HepG2 (cell line): Measurements from ENCODE around the gene MIPEP. TPM values are rescaled to one million over a fixed set of nuclear protein-coding genes. Genes with fewer than 3 reads are reported as not detected.
A peak's percentile ranks its signal among the peaks of the same experiment; 100 is the strongest.

Experiments used
- ATAC-seq: fragments of 200-7000 bp; cut with Tn5 transposase; 3 replicates; pipeline ENCODE4 v1.9.1; 2020; ENCODE audit warnings: mild to moderate bottlenecking, moderate library complexity
- Bru-seq: library from RNA; stranded (reverse); fragments of 400-500 nt; gene quantifications from one replicate; lab custom pipeline; 2021; lab: Mats Ljungman, UMichigan
- BruChase-seq, 2 experiments: library from RNA; stranded (reverse); fragments of 400-500 nt; gene quantifications; one replicate each; lab custom pipeline; 2021; lab: Mats Ljungman, UMichigan
- BruUV-seq: library from RNA; stranded (reverse); fragments of 400-500 nt; replicated peaks from 2 replicates; lab custom pipeline; 2021; lab: Mats Ljungman, UMichigan
- CTCF ChIA-PET: fragments of 300-600 bp; formaldehyde crosslinking; extraction: SDS; loops from one replicate; lab custom pipeline; 2021; ENCODE audit warnings: low total read pairs, inconsistent platforms, low intra/inter-chr PET ratio; lab: Yijun Ruan, JAX
- POLR2A ChIA-PET: fragments of 350-600 bp; sonication (Branson Sonifier 250); formaldehyde crosslinking; loops from one replicate; lab custom pipeline; 2020; ENCODE audit warnings: antibody characterized with exemption, inconsistent platforms; lab: Yijun Ruan, JAX
- DNase-seq: peaks from one replicate; pipeline ENCODE4 v3.0.0-alpha.2; 2015; ENCODE audit warnings: low spot score
- FAIRE-seq: peaks from 3 replicates; lab custom pipeline; 2011; peaks lifted over from hg19 to GRCh38; lab: Jason Lieb, UNC
- H2AFZ ChIP-seq: one replicate; pipeline ENCODE4 v1.6.1; 2011; ENCODE audit warnings: low read length, inconsistent platforms
- H3K27ac ChIP-seq: fragments of 300-600 bp; 3 replicates; pipeline ENCODE4 v1.8.0; 2011; ENCODE audit warnings: mixed run types, mild to moderate bottlenecking, mixed read lengths, low read length, inconsistent platforms; ENCODE audit not compliant: insufficient read depth; ENCODE audit errors: extremely low read length
- H3K27me3 ChIP-seq, 2 experiments: fragments of 200-600 bp in 1 of 2; 2 replicates in 1 of 2; 3 replicates in 1 of 2; pipeline versions ENCODE4 v1.6.0 to v1.8.0; 2011; ENCODE audit warnings: low read length in 2 of 2, mild to moderate bottlenecking in 2 of 2, moderate library complexity in 2 of 2, inconsistent platforms in 1 of 2; ENCODE audit not compliant: insufficient read depth in 2 of 2, control insufficient read depth in 1 of 2
- H3K36me3 ChIP-seq, 2 experiments: fragments of 200-600 bp in 1 of 2; replicated peaks in 1 of 2; 2 replicates in 1 of 2; 3 replicates in 1 of 2; pipeline versions ENCODE4 v1.5.1 to v1.8.0; 2011; ENCODE audit warnings: low read length in 2 of 2, inconsistent platforms in 1 of 2; ENCODE audit not compliant: insufficient read depth in 2 of 2, control insufficient read depth in 1 of 2
- H3K4me1 ChIP-seq: 2 replicates; pipeline ENCODE4 v1.5.1; 2012; ENCODE audit warnings: low read length, inconsistent platforms; ENCODE audit not compliant: insufficient read depth
- H3K4me2 ChIP-seq: 2 replicates; pipeline ENCODE4 v1.6.0; 2011; ENCODE audit warnings: low read depth, low read length, inconsistent platforms
- H3K4me3 ChIP-seq, 3 experiments: fragments of 200-600 bp in 1 of 3; sonication (generic), shearing (Covaris generic) in 1 of 3; replicated peaks in 1 of 3; 2 replicates each; pipeline ENCODE4 v1.5.1; 2011 to 2016; ENCODE audit warnings: low read length in 3 of 3, inconsistent platforms in 2 of 3, low read depth in 2 of 3, mild to moderate bottlenecking in 2 of 3, control low read depth in 1 of 3, mixed read lengths in 1 of 3; ENCODE audit not compliant: insufficient read depth in 1 of 3
- H3K79me2 ChIP-seq: one replicate; pipeline ENCODE4 v1.6.1; 2011; ENCODE audit warnings: low read length, inconsistent platforms; ENCODE audit not compliant: insufficient read depth
- H3K9ac ChIP-seq: 2 replicates; pipeline ENCODE4 v1.6.0; 2011; ENCODE audit warnings: mild to moderate bottlenecking, low read depth, low read length, inconsistent platforms; ENCODE audit not compliant: insufficient read depth
- H3K9me3 ChIP-seq: 2 replicates; pipeline ENCODE4 v1.5.1; 2012; ENCODE audit warnings: mild to moderate bottlenecking, low read length
- H4K20me1 ChIP-seq: 2 replicates; pipeline ENCODE4 v1.6.0; 2011; ENCODE audit warnings: inconsistent platforms, mild to moderate bottlenecking, low read length, moderate library complexity; ENCODE audit not compliant: insufficient read depth
- CREB1 ChIP-seq, 2 experiments: fragments of 450-650 bp in 1 of 2; IDR thresholded peaks; 2 replicates each; pipeline ENCODE4 v1.6.1; 2016 to 2017; ENCODE audit warnings: control low read depth in 1 of 2, mild to moderate bottlenecking in 1 of 2, missing compliant biosample characterization in 1 of 2, missing genetic modification characterization in 1 of 2
- KDM2A ChIP-seq: sonication (generic); formaldehyde crosslinking; IDR thresholded peaks from 2 replicates; pipeline ENCODE4 v1.4.0; 2020; ENCODE audit warnings: low read depth, missing genetic modification reagents, borderline replicate concordance
- KLF16 ChIP-seq, 2 experiments: sonication (generic) in 1 of 2; formaldehyde crosslinking in 1 of 2; IDR thresholded peaks; 2 replicates each; pipeline versions ENCODE4 v1.6.1 to v1.8.0; 2016 to 2023; ENCODE audit warnings: missing genetic modification reagents in 2 of 2, missing compliant biosample characterization in 1 of 2
- KMT2A ChIP-seq: sonication (generic); formaldehyde crosslinking; IDR thresholded peaks from 2 replicates; pipeline ENCODE4 v1.4.0; 2020; ENCODE audit warnings: missing genetic modification reagents
- MTA3 ChIP-seq: sonication (generic); formaldehyde crosslinking; IDR thresholded peaks from 2 replicates; pipeline ENCODE4 v1.4.0; 2020; ENCODE audit warnings: missing genetic modification reagents
- TP53 ChIP-seq: sonication (generic); formaldehyde crosslinking; conservative IDR thresholded peaks from 2 replicates; pipeline ENCODE4 v1.4.0; 2020; ENCODE audit warnings: missing genetic modification reagents
- ZKSCAN8 ChIP-seq: IDR thresholded peaks from 2 replicates; pipeline ENCODE4 v1.6.1; 2016; ENCODE audit warnings: borderline replicate concordance, missing genetic modification reagents, missing compliant biosample characterization
- ZNF768 ChIP-seq: sonication (generic); formaldehyde crosslinking; IDR thresholded peaks from 2 replicates; pipeline ENCODE4 v1.4.0; 2020; ENCODE audit warnings: missing genetic modification reagents
- ZNF782 ChIP-seq: sonication (generic); formaldehyde crosslinking; IDR thresholded peaks from 2 replicates; pipeline ENCODE4 v1.4.0; 2020; ENCODE audit warnings: missing genetic modification reagents, mild to moderate bottlenecking, borderline replicate concordance
- WGBS: methylation state at CpG from one replicate; pipeline ENCODE4 v1.1.6; 2017; ENCODE audit warnings: low lambda C conversion rate; 5-methylcytosine and 5-hydroxymethylcytosine counted together
- in situ Hi-C: cut with HindIII; loops from 2 replicates; pipeline ENCODE4 v1.10.0; 2017; ENCODE audit warnings: low pct_unique_long_range_greater_than_20kb; ENCODE audit not compliant: extremely low pct_ligation_motif_present
- intact Hi-C: fragments of 100-400 bp; cut with micrococcal nuclease; formaldehyde crosslinking; loops from one replicate; pipeline ENCODE4 v1.10.0; 2022; ENCODE audit not compliant: unreplicated experiment
- long read RNA-seq, 2 experiments: library from RNA in 1 of 2; library from polyadenylated mRNA in 1 of 2; stranded (forward) in 1 of 2; unstranded in 1 of 2; transcript quantifications; one replicate each; pipeline ENCODE4 v2.0.0, GENCODE V29; 2019 to 2022
- polyA minus RNA-seq, 3 experiments: library from RNA; depleted of rRNA, polyadenylated mRNA; stranded (reverse); fragments of >200 nt; gene quantifications; 2 replicates each; pipeline ENCODE4 v1.2.3, GENCODE V29; 2011; ENCODE audit warnings: low replicate concordance in 1 of 3
- polyA plus RNA-seq, 8 experiments: library from polyadenylated mRNA; depleted of rRNA in 3 of 8; stranded (reverse) in 7 of 8; unstranded in 1 of 8; fragments of >200 nt; fragmentation: Illumina TruSeq in 4 of 8; extraction: Trizol in 4 of 8; gene quantifications; 2 replicates each; pipeline versions ENCODE4 v1.2.1 to v1.2.3, GENCODE V29; 2011 to 2016; ENCODE audit warnings: low read depth in 4 of 8, missing spikeins in 1 of 8, mixed read lengths in 1 of 8; ENCODE audit not compliant: insufficient read depth in 1 of 8
- total RNA-seq, 5 experiments: library from RNA; depleted of rRNA; stranded (reverse); fragments of >200 nt; fragmentation: Illumina TruSeq; extraction: Trizol; gene quantifications; 2 replicates each; pipeline ENCODE4 v1.2.3, GENCODE V29; 2016; ENCODE audit warnings: low read depth in 1 of 5
- TF ChIP-seq, protein P1 (sequence below): sonication (generic); formaldehyde crosslinking; IDR thresholded peaks from 2 replicates; pipeline ENCODE4 v1.5.1; 2020; ENCODE audit warnings: mild to moderate bottlenecking, missing genetic modification reagents, moderate library complexity

MIPEP gene
- 24.1 and 24.7 TPM in 2 replicates for total RNA-seq (2016; rRNA removed; fragmentation: Illumina TruSeq; extraction: Trizol)
- 3.5 and 6.8 TPM in 2 replicates for total RNA-seq (2016; cell fraction: cytosol; rRNA removed; fragmentation: Illumina TruSeq; extraction: Trizol; ENCODE audit: low read depth)
- total RNA-seq (2016; cell fraction: insoluble cytoplasmic fraction; rRNA removed; fragmentation: Illumina TruSeq; extraction: Trizol) = 23.4 and 25.6 TPM in 2 replicates
- total RNA-seq (2016; cell fraction: membrane; rRNA removed; fragmentation: Illumina TruSeq; extraction: Trizol) = 8.2 and 8.4 TPM in 2 replicates
- total RNA-seq (2016; cell fraction: nucleus; rRNA removed; fragmentation: Illumina TruSeq; extraction: Trizol) = 15.7 and 20.3 TPM in 2 replicates
- polyA plus RNA-seq (2011; rRNA removed) = 7.7 and 9.3 TPM in 2 replicates
- 7.3 TPM in 2 replicates for polyA plus RNA-seq (2011; cell fraction: cytosol; rRNA removed)
- 3.5 and 4.1 TPM in 2 replicates for polyA plus RNA-seq (2011; cell fraction: nucleus; rRNA removed)
- 9.7 and 10.8 TPM in 2 replicates for polyA plus RNA-seq (2012)
- 2.5 TPM in 2 replicates for polyA plus RNA-seq (2016; cell fraction: cytosol; fragmentation: Illumina TruSeq; extraction: Trizol; ENCODE audit: low read depth)
- polyA plus RNA-seq (2016; cell fraction: insoluble cytoplasmic fraction; fragmentation: Illumina TruSeq; extraction: Trizol; ENCODE audit: low read depth) = 22.6 and 23.4 TPM in 2 replicates
- polyA plus RNA-seq (2016; cell fraction: membrane; fragmentation: Illumina TruSeq; extraction: Trizol; ENCODE audit: low read depth) = 3.5 and 4.3 TPM in 2 replicates
- 13.4 and 21.6 TPM in 2 replicates for polyA plus RNA-seq (2016; cell fraction: nucleus; fragmentation: Illumina TruSeq; extraction: Trizol; ENCODE audit: insufficient read depth, low read depth)
- 8.4 and 13.7 TPM in 2 replicates for polyA minus RNA-seq (2011; rRNA and poly(A)+ RNA removed; ENCODE audit: low replicate concordance)
- polyA minus RNA-seq (2011; cell fraction: cytosol; rRNA and poly(A)+ RNA removed) = 6.4 and 7.3 TPM in 2 replicates
- polyA minus RNA-seq (2011; cell fraction: nucleus; rRNA and poly(A)+ RNA removed) = 9.8 and 11.5 TPM in 2 replicates
- Bru-seq, nascent RNA = percentile 53 among the genes with signal in this experiment
- percentile 46 among the genes with signal in this experiment for BruChase-seq, experiment 1, labeled RNA remaining after a 6-hour chase
- BruChase-seq, experiment 2, labeled RNA remaining after a 2-hour chase = percentile 47 among the genes with signal in this experiment
- long read RNA-seq, experiment 1, transcript MIPEP-201 (19 exons, 2,400 nt) = major isoform, 18 of 22 reads
- long read RNA-seq, experiment 1, partial matches to known transcripts = 2 of 22 reads
- long read RNA-seq, experiment 1, other reads (novel, unspliced or antisense) = 2 of 22 reads
- long read RNA-seq, experiment 2, transcript MIPEP-201 (19 exons, 2,400 nt) = major isoform, 9 of 12 reads
- long read RNA-seq, experiment 2, partial matches to known transcripts = 2 of 12 reads
- long read RNA-seq, experiment 2, other reads (novel, unspliced or antisense) = 1 of 12 reads

DNA sequence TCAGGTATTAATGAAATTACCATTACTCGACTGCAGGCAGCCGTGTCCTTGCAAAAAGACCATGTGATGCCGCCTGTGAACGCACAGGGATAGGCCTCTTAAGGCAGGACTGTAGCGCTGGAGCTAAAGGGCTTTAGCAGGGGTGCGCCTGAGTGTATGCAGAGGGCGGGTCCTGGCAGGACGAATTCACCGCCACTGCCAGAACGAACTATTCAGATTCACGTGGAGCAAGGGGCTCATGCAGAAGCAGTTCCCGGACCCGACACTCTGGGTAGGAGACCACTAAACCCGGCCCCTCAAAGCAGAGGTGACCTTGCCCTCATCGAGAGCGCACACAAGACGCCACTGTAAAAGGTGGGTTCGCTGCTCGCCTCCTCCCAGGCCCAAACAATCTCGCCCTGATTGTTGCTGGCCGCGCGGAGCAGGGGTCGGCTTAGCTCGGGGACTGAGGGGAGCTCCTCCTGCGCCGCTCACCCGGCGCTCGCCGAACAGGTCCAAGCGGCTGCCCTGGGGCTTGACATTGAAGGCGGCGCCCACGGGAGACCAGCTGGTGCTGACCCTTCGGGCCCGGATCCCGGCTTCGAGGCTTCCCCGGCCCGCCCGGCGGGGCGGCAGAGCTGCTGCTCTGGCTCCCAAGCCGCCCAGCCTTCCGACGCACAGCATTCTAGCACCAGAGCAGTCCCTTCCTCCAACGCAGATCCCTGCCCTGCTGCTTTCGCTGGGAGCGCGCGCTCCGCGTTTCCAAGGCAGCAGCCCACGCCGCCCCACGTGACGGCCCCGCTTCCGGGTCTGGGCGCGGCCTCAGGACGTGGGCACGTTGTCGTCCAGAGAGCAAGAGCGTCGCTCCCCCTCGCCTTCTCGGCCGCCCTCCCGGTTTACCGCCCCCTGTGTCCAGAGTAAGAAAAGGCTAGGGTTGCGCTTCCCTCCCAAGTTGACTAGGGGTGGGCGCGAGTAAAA is at the start of gene MIPEP:
Gene MIPEP (minus strand): TSS at position 743 of the 957 bp plus-strand sequence. CDS start 80 bp downstream, at position 663.
- WGBS = under 1% methylated on average over 24 of the region's 75 CpGs
- TF ChIP-seq KMT2A (peak; percentile 91), ZNF768 (CRISPR knock-in tag) (peak; percentile 59; the same call in 1 of the 2 replicates), ZNF782 (CRISPR knock-in tag) (peak; percentile 57; the same call in 1 of the 2 replicates), CREB1 (IDR thresholded peaks at IDR 0.05) (peak; percentile 66), CREB1 (CRISPR knock-in tag; IDR thresholded peaks at IDR 0.05) (peak; percentile 90), TP53 (peak; percentile 25; the same call in 1 of the 2 replicates), MTA3 (CRISPR knock-in tag) (no peak), ZKSCAN8 (CRISPR knock-in tag) (no peak), KDM2A (peak; percentile 95), KLF16 (CRISPR knock-in tag; IDR thresholded peaks at IDR 0.05) (peak in 1 of 2 experiments; percentile 68; a peak in 2 of 4 replicates)
- TF ChIP-seq, protein P1, sequence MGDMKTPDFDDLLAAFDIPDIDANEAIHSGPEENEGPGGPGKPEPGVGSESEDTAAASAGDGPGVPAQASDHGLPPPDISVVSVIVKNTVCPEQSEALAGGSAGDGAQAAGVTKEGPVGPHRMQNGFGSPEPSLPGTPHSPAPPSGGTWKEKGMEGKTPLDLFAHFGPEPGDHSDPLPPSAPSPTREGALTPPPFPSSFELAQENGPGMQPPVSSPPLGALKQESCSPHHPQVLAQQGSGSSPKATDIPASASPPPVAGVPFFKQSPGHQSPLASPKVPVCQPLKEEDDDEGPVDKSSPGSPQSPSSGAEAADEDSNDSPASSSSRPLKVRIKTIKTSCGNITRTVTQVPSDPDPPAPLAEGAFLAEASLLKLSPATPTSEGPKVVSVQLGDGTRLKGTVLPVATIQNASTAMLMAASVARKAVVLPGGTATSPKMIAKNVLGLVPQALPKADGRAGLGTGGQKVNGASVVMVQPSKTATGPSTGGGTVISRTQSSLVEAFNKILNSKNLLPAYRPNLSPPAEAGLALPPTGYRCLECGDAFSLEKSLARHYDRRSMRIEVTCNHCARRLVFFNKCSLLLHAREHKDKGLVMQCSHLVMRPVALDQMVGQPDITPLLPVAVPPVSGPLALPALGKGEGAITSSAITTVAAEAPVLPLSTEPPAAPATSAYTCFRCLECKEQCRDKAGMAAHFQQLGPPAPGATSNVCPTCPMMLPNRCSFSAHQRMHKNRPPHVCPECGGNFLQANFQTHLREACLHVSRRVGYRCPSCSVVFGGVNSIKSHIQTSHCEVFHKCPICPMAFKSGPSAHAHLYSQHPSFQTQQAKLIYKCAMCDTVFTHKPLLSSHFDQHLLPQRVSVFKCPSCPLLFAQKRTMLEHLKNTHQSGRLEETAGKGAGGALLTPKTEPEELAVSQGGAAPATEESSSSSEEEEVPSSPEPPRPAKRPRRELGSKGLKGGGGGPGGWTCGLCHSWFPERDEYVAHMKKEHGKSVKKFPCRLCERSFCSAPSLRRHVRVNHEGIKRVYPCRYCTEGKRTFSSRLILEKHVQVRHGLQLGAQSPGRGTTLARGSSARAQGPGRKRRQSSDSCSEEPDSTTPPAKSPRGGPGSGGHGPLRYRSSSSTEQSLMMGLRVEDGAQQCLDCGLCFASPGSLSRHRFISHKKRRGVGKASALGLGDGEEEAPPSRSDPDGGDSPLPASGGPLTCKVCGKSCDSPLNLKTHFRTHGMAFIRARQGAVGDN (CRISPR knock-in tag) = peak; percentile 83

More for the DNA sequence above, at the start of gene MIPEP:
- H2AFZ ChIP-seq = peak within 1 kb of the TSS; percentile 86
- H3K27me3 ChIP-seq = no peaks in the 10 kb centered on the region; a peak in 1 of 5 replicates
- peak within 1 kb of the TSS; percentile 78 to 100 (median 96) for H3K4me3 ChIP-seq
- H3K4me1 ChIP-seq = peaks cover 35% of the 10 kb centered on the region
- POLR2A ChIA-PET = no interaction called here
- in situ Hi-C loops (loop anchor here (25.0 kb wide), 1 partner anchor 302 kb away; no protein-coding TSS in a partner anchor), intact Hi-C loops (loop anchor here (5.0 kb wide), 2 partner anchors 312 to 422 kb away; no protein-coding TSS in a partner anchor)
- no TSS peak for BruUV-seq
- peak within 1 kb of the TSS; percentile 70 for H3K27ac ChIP-seq
- peak within 1 kb of the TSS; percentile 94 for H3K4me2 ChIP-seq
- DNase-seq = peak; percentile 90
- H4K20me1 ChIP-seq = no peaks in the 10 kb centered on the region
- peak; percentile 97 for ATAC-seq
- peaks cover 4% of the 10 kb centered on the region for H3K79me2 ChIP-seq
- H3K9ac ChIP-seq = peak within 1 kb of the TSS; percentile 78
- no peaks in the 10 kb centered on the region for H3K9me3 ChIP-seq
- FAIRE-seq = peak; percentile 74
- CTCF ChIA-PET = interaction anchor here (0.8 to 2.2 kb wide), 3 partner anchors 13 to 422 kb away, joined by 3 to 10 read pairs (median 3); no protein-coding TSS in a partner anchor
- H3K36me3 ChIP-seq = peaks cover 0 to 7% of the 10 kb centered on the region in 2 experiments; a peak in 1 of 5 replicates
